Thyroid gland (tissue), 4 donors: ENCODE results near the gene ZBTB18.

Experiments used
- CTCF ChIP-seq, 6 experiments: fragments of 200-600 bp in 3 of 6; fragments of 450-650 bp in 3 of 6; sonication (generic) in 3 of 6; IDR thresholded peaks; one replicate each; pipeline ENCODE4 v1.5.1; 2016 to 2019; ENCODE audit warnings: antibody characterized with exemption in 6 of 6, mild to moderate bottlenecking in 2 of 6, inconsistent platforms in 1 of 6, moderate library complexity in 1 of 6
- POLR2A ChIP-seq, 2 donors: fragments of 450-650 bp; IDR thresholded peaks; one replicate each; pipeline ENCODE4 v1.6.1; 2017; ENCODE audit warnings: antibody characterized with exemption in 2 of 2, mild to moderate bottlenecking in 2 of 2, moderate library complexity in 1 of 2

- TF ChIP-seq CTCF (IDR thresholded peaks at IDR 0.05), result no peak
- no peak for TF ChIP-seq POLR2A (IDR thresholded peaks at IDR 0.05)
Measured at GRCh38 chr1:244010191-244010590, 40.9 kb upstream of the ZBTB18 start.
